Keratinocyte (primary cell): ENCODE measurements around the gene KRT6C. TPM values are rescaled to one million over a fixed set of nuclear protein-coding genes. Genes with fewer than 3 reads are reported as not detected.

ENCODE experiments used
- DNase-seq: peaks from one replicate; pipeline ENCODE4 v3.0.0-alpha.2; 2011; ENCODE audit warnings: low read depth, missing footprints, low spot score
- FAIRE-seq: peaks from 2 replicates; lab custom pipeline; 2011; peaks lifted over from hg19 to GRCh38; lab: Jason Lieb, UNC
- H2AFZ ChIP-seq: 2 replicates; pipeline ENCODE4 v1.6.0; 2012; ENCODE audit warnings: low read length, control low read depth, inconsistent platforms; ENCODE audit not compliant: control insufficient read depth
- H3K27ac ChIP-seq: 2 replicates; pipeline ENCODE4 v1.5.1; 2011; ENCODE audit warnings: low read length; ENCODE audit not compliant: control insufficient read depth, insufficient read depth
- H3K27me3 ChIP-seq: 3 replicates; pipeline ENCODE4 v1.6.0; 2011; ENCODE audit warnings: low read length; ENCODE audit not compliant: control insufficient read depth, insufficient read depth; ENCODE audit errors: extremely low read depth
- H3K36me3 ChIP-seq, 2 experiments: 2 replicates in 1 of 2; 3 replicates in 1 of 2; pipeline ENCODE4 v1.5.1; 2011; ENCODE audit warnings: low read length in 2 of 2, mild to moderate bottlenecking in 1 of 2; ENCODE audit not compliant: control insufficient read depth in 2 of 2, insufficient read depth in 2 of 2; ENCODE audit errors: extremely low read depth in 1 of 2
- H3K4me1 ChIP-seq: 3 replicates; pipeline ENCODE4 v1.5.1; 2011; ENCODE audit warnings: low read length; ENCODE audit not compliant: control insufficient read depth, insufficient read depth; ENCODE audit errors: extremely low read depth
- H3K4me2 ChIP-seq: 3 replicates; pipeline ENCODE4 v1.6.0; 2011; ENCODE audit warnings: low read depth, low read length; ENCODE audit not compliant: control insufficient read depth, insufficient read depth; ENCODE audit errors: extremely low read depth
- H3K4me3 ChIP-seq, 3 experiments: fragments of 200-600 bp in 1 of 3; sonication (generic) in 1 of 3; 2 replicates in 2 of 3; 3 replicates in 1 of 3; pipeline ENCODE4 v1.5.1; 2011 to 2016; ENCODE audit warnings: low read length in 3 of 3, mild to moderate bottlenecking in 3 of 3, control low read depth in 2 of 3, inconsistent platforms in 1 of 3, low read depth in 1 of 3, mixed read lengths in 1 of 3, mixed run types in 1 of 3, moderate library complexity in 1 of 3; ENCODE audit not compliant: control insufficient read depth in 2 of 3, insufficient read depth in 2 of 3; ENCODE audit errors: extremely low read depth in 1 of 3
- H3K79me2 ChIP-seq: 2 replicates; pipeline ENCODE4 v1.6.0; 2012; ENCODE audit warnings: low read length; ENCODE audit not compliant: control insufficient read depth, insufficient read depth
- H3K9ac ChIP-seq: 3 replicates; pipeline ENCODE4 v1.6.0; 2011; ENCODE audit warnings: low read length; ENCODE audit not compliant: control insufficient read depth, insufficient read depth; ENCODE audit errors: extremely low read depth
- H3K9me1 ChIP-seq: 3 replicates; pipeline ENCODE4 v1.6.0; 2011; ENCODE audit warnings: low read length; ENCODE audit not compliant: control insufficient read depth, insufficient read depth; ENCODE audit errors: extremely low read depth
- H3K9me3 ChIP-seq: 2 replicates; pipeline ENCODE4 v1.5.1; 2012; ENCODE audit warnings: low read depth, low read length; ENCODE audit not compliant: control insufficient read depth
- H4K20me1 ChIP-seq: 3 replicates; pipeline ENCODE4 v1.6.0; 2011; ENCODE audit warnings: low read length; ENCODE audit not compliant: control insufficient read depth, insufficient read depth; ENCODE audit errors: extremely low read depth
- CTCF ChIP-seq, 3 experiments: IDR thresholded peaks in 1 of 3; conservative IDR thresholded peaks in 1 of 3; optimal IDR thresholded peaks in 1 of 3; 2 replicates in 2 of 3; 3 replicates in 1 of 3; pipeline versions ENCODE3 to v1.5.1; 2011; ENCODE audit warnings: low read length in 3 of 3, mild to moderate bottlenecking in 3 of 3, moderate library complexity in 2 of 3, control low read depth in 1 of 3, inconsistent platforms in 1 of 3; ENCODE audit not compliant: insufficient read depth in 2 of 3; ENCODE audit errors: extremely low read depth in 1 of 3
- EZH2 ChIP-seq: IDR thresholded peaks from one replicate; pipeline ENCODE4 v1.6.1; 2012; ENCODE audit warnings: inconsistent platforms, mild to moderate bottlenecking, low read length, moderate library complexity
- dilution Hi-C: fragments of 300-500 bp; cut with MboI; formaldehyde crosslinking; loops from one replicate; pipeline ENCODE4 v1.7.0; 2020; ENCODE audit warnings: low sequenced_read_pairs; ENCODE audit not compliant: extremely low pct_ligation_motif_present
- polyA plus RNA-seq, 5 experiments: library from polyadenylated mRNA; depleted of rRNA in 3 of 5; stranded (reverse) in 3 of 5; stranded (forward) in 1 of 5; unstranded in 1 of 5; fragments of >200 nt; gene quantifications; 1 replicate in 1 of 5; 2 replicates in 3 of 5; 3 replicates in 1 of 5; pipeline versions ENCODE4 v1.2.1 to v1.2.3, GENCODE V29; 2011 to 2012; ENCODE audit warnings: missing spikeins in 2 of 5, low read depth in 1 of 5, low replicate concordance in 1 of 5

KRT6C gene
- polyA plus RNA-seq, 1 donor (not counting 4 experiments of a cell fraction or from before 2014, with no cell fraction given) = 357 TPM

DNA sequence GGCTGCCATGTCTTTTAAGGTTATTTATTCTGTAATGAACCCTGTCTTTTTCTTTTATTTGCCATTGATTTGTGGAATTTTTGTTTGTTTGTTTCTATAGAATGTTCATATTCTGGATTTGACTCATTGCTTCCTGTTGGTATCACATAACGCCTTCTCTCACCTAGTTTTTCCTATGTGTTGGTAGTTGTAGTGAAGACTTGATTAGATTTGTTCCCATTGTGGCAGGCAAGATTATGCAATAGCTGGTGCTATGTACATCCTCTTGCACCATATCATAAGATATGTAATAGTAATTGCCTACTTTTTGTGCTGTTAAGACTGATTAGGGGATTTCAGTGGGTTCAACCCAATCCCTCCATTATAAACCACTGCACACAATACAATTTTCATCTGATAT, 17.8 kb downstream of the KRT6C start:
- DNase-seq = no peak
- dilution Hi-C loops = no loop called here
- Histone ChIP-seq H4K20me1 (no peaks in the 10 kb centered on the region), H3K9me1 (no peaks in the 10 kb centered on the region), H3K4me1 (peaks cover 38% of the 10 kb centered on the region), H3K79me2 (no peaks in the 10 kb centered on the region), H3K27me3 (no peaks in the 10 kb centered on the region), H3K4me3 (no peak overlapping the region), H3K9me3 (no peaks in the 10 kb centered on the region), H2AFZ (no peak overlapping the region), H3K4me2 (no peak overlapping the region), H3K27ac (no peak overlapping the region), H3K36me3 (no peaks in the 10 kb centered on the region), H3K9ac (no peak overlapping the region)
- no peak for FAIRE-seq
- no peak for TF ChIP-seq EZH2
- TF ChIP-seq CTCF (optimal IDR thresholded peaks at IDR 0.05 in 1 of 3, IDR thresholded peaks at IDR 0.05 in 1 of 3, conservative IDR thresholded peaks at IDR 0.05 in 1 of 3; ENCODE audit: extremely low read depth in 1 of 3, insufficient read depth in 2 of 3, low read length in 3 of 3) = no peak

DNA sequence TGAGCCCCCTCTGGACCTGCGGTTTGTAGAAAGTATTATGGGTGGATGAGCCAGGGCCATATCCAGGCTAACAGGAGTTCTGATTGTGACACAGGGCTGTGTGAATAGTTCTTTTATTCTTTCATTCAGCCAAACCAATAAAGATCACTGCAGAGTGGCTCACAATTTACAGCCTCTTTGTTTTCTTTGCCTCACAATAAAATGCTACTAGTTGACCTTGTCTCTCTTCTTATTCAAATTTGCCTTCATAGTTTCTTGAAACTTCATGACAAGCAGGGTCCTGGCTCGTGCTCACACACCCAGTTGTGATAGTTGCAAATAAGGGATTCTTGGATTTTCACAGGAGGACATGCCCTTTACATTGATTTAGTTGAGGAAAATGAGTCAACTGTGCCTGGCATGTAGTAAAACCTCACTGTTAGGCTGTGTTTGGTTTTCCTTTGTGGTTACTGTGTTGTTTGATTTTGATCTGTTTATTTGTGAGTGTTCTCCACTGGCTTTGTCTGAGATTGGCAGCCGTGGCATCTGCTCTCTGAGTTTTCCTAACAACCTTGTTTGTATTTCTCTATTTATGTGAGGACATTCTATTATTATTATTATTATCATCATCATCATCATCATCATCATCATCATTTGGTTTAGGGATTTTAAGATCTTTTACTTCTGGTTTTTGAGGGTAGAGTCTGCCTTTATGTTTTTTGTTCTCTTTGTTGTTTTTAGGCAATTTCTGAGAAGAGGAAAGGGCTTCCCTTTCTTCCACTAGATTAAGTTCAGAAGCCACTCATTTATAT, 19.0 kb downstream of the KRT6C start:
- Histone ChIP-seq H3K9ac (no peak overlapping the region), H4K20me1 (no peaks in the 10 kb centered on the region), H3K36me3 (no peaks in the 10 kb centered on the region), H3K9me1 (no peaks in the 10 kb centered on the region), H3K4me2 (no peak overlapping the region), H3K4me1 (peaks cover 38% of the 10 kb centered on the region), H3K79me2 (no peaks in the 10 kb centered on the region), H3K27ac (peak overlapping the region; percentile 4), H2AFZ (no peak overlapping the region), H3K27me3 (no peaks in the 10 kb centered on the region), H3K9me3 (no peaks in the 10 kb centered on the region), H3K4me3 (no peak overlapping the region)
- FAIRE-seq = peak; percentile 41
- dilution Hi-C loops = no loop called here
- DNase-seq = no peak
- TF ChIP-seq EZH2 (no peak), CTCF (optimal IDR thresholded peaks at IDR 0.05 in 1 of 3, IDR thresholded peaks at IDR 0.05 in 1 of 3, conservative IDR thresholded peaks at IDR 0.05 in 1 of 3; ENCODE audit: extremely low read depth in 1 of 3, insufficient read depth in 2 of 3, low read length in 3 of 3) (no peak)
